Activated T-helper 1 cell treated with anti-CD3 and anti-CD28 coated beads, Interleukin-12 subunit alpha, Interleukin-12 subunit beta, Interleukin-2, Interleukin-4 antibody, amounts not matched to agents 30 ng/mL and 10 ng/mL and 1 ng/mL, durations not matched to agents 14 hours and 24 hours and 36 hours (primary cell): ENCODE measurements around the gene TSPAN17. TPM values are rescaled to one million over a fixed set of nuclear protein-coding genes. Genes with fewer than 3 reads are reported as not detected.
A peak's percentile ranks its signal among the peaks of the same experiment; 100 is the strongest.

Experiments used
- DNase-seq: peaks from one replicate; pipeline ENCODE4 v3.0.0; 2021; ENCODE audit warnings: low spot score
- H3K27ac Mint-ChIP-seq: one replicate; pipeline ENCODE4 v1.8.0; 2021; ENCODE audit warnings: mild to moderate bottlenecking, mixed read lengths
- H3K27me3 Mint-ChIP-seq: one replicate; pipeline ENCODE4 v1.8.0; 2022; ENCODE audit warnings: mild to moderate bottlenecking, moderate library complexity, mixed read lengths; ENCODE audit not compliant: insufficient read depth
- H3K36me3 Mint-ChIP-seq: one replicate; pipeline ENCODE4 v1.8.0; 2021; ENCODE audit warnings: low read depth, mixed read lengths
- H3K4me1 Mint-ChIP-seq: one replicate; pipeline ENCODE4 v1.8.0; 2021; ENCODE audit warnings: low read depth, mixed read lengths
- H3K4me3 Mint-ChIP-seq: one replicate; pipeline ENCODE4 v1.8.0; 2021; ENCODE audit warnings: mild to moderate bottlenecking, moderate library complexity, mixed read lengths
- H3K9me3 Mint-ChIP-seq: one replicate; pipeline ENCODE4 v1.8.0; 2021; ENCODE audit warnings: mixed read lengths
- intact Hi-C: fragments of 100-400 bp; cut with micrococcal nuclease; formaldehyde crosslinking; loops from one replicate; pipeline ENCODE4 v1.15.1; 2024
- total RNA-seq: library from RNA; stranded (reverse); gene quantifications from 2 replicates; pipeline ENCODE4 v1.2.3, GENCODE V29; 2022

Gene TSPAN17
- total RNA-seq, 1 donor from 2014 or later, result 34.1 TPM

DNA sequence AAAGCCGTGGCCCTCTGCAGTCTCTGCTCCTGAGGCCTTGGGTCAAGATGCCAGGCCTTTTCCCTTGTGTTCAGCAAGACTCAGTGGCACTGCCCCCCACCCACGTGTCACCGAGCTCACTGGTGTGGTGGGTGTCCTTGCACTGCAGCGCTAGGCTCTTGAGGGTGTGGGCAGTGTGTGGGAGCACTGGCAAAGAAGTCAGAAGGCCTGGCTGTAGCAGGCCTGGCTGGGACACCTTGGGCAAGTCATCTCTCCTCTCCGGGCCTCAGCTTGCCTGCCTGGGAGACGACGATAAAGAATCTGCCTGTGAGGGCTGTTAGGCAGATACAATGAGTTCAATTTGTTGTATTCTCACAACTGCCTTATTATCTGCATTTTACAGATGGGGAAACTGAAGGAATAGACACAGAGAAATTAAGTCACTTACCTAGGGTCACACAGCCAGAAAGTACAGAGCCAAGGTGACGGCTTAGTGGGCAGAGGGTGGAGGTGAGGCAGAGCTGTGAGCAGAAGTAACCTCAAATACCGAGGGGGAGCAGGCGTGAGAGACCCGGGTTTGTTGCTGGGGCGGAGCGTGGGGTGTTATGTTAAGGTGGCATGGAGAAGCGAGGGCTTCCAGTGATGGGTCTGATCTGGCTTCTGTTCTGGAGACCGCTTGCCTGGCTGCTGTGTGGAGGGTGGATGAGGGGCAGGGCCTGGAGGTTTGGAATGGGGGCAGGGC, 1.4 kb downstream of the TSPAN17 start:
- peaks cover 21% of the 10 kb centered on the region for H3K36me3 Mint-ChIP-seq
- no peak for DNase-seq
- H3K9me3 Mint-ChIP-seq, result no peaks in the 10 kb centered on the region
- intact Hi-C loops, result loop anchor here (5.0 kb wide), 2 partner anchors 231 to 1504 kb away; partner anchors contain the start of genes CLTB and NHP2
- peak overlapping the region; percentile 86 for H3K4me3 Mint-ChIP-seq
- peaks cover 2% of the 10 kb centered on the region for H3K27me3 Mint-ChIP-seq
- H3K27ac Mint-ChIP-seq, result peak overlapping the region; percentile 65
- peaks cover 63% of the 10 kb centered on the region for H3K4me1 Mint-ChIP-seq

DNA sequence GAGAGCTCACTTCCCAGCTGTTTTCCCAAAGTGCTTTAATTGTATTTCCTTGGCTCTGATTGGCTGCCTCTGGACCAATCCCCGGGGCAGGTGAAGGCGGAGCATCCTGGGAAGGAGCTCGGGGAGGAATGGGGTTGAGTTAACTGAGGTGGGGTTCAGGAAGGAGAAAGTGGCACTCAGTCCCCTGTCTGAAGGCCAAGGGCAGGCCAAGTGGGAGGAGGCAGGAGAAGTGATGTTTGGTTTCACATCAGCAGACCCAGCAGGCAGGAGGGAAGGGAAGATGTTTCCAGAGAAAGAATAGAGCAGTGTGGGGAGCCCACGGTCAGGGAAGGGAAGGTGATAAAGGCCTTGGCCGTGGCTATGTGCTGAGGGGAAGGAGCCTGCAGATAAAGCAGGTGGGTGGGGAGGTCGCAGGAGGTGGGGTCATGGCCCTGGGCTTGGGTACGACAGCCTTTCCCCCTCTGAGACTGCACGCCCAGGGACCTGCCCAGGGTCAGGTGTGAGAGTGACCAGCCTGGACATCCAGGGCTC, 3.1 kb downstream of the TSPAN17 start:
- H3K4me1 Mint-ChIP-seq, result peaks cover 67% of the 10 kb centered on the region
- peaks cover 26% of the 10 kb centered on the region for H3K36me3 Mint-ChIP-seq
- H3K4me3 Mint-ChIP-seq, result no peak overlapping the region
- peaks cover 2% of the 10 kb centered on the region for H3K27me3 Mint-ChIP-seq
- no peak for DNase-seq
- H3K27ac Mint-ChIP-seq, result no peak overlapping the region
- intact Hi-C loops, result no loop called here
- H3K9me3 Mint-ChIP-seq, result no peaks in the 10 kb centered on the region

DNA sequence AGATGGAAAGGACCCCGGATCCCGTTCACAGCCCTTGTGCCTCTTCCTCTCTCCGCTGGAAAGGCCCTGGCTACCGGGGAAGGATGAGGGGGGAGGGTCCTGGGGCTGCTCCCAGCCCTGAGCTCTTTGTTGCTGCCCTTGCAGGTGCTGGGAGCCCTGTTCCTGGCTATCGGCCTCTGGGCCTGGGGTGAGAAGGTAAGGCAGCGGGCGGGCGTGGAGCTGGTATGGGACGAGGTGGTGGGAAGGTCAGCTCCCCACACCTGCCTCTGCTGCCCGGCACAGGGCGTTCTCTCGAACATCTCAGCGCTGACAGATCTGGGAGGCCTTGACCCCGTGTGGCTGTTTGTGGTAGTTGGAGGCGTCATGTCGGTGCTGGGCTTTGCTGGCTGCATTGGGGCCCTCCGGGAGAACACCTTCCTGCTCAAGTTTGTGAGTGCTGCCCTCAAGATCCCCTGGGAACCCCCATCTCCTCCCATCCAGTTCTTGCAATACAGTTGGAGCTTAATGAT, 4.2 kb downstream of the TSPAN17 start:
- no peaks in the 10 kb centered on the region for H3K9me3 Mint-ChIP-seq
- peaks cover 60% of the 10 kb centered on the region for H3K4me1 Mint-ChIP-seq
- peaks cover 29% of the 10 kb centered on the region for H3K36me3 Mint-ChIP-seq
- DNase-seq, result no peak
- H3K27ac Mint-ChIP-seq, result no peak overlapping the region
- no peak overlapping the region for H3K4me3 Mint-ChIP-seq
- intact Hi-C loops, result no loop called here
- H3K27me3 Mint-ChIP-seq, result peaks cover 2% of the 10 kb centered on the region

- no peaks in the 10 kb centered on the region for H3K9me3 Mint-ChIP-seq
- H3K36me3 Mint-ChIP-seq, result peaks cover 29% of the 10 kb centered on the region
- H3K27ac Mint-ChIP-seq, result no peak overlapping the region
- peaks cover 2% of the 10 kb centered on the region for H3K27me3 Mint-ChIP-seq
- intact Hi-C loops, result no loop called here
- DNase-seq, result no peak
- H3K4me3 Mint-ChIP-seq, result no peak overlapping the region
- H3K4me1 Mint-ChIP-seq, result peaks cover 54% of the 10 kb centered on the region
Observed at GRCh38 chr5:176652136-176652535, 4.9 kb downstream of the TSPAN17 start.

DNA sequence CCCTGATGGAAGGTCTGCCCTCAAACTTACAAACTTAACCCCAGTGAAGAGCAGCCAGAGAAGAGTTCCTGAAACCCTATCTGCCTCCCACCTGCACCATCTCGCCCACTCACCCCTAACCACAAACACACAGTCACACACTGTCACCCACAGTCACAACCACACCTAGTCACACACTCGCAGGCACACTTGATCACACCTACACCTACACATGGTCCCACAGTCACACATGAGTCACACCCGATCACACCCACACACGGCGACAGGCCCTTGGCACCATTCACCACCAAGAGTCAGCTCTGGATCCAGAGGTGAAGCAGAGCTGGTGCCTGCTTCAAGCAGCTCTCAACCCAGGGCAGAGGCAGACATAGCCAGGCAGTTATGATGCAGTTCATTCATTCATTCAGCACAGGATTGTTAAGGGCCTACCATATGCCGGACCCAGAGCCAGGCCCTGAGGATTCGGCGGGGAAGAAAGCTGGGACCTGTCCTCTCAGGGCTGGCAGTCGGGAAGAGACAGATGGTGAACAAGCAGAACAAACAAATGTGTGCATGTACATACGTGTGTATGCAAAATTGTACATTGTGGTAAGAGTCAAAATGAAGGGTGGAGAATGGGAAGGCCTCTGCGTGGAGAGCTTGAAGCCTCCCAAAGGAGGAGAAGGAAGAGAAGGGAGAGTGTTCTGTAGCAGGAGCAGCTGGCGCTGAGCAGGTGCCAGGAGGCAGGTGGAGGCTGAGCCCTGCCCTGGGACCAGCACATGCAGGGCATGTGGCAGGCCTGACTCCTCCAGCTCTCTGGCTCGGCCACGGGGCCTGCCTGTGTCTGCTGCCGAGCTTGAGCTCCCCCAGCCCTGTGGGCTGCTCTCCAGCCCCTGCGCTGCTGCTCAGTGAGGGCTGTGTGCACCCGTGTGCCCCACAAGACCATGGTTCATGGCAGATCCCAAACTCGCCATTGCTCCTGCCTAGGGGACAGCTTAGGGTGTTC, 6.4 kb downstream of the TSPAN17 start:
- intact Hi-C loops, result loop anchor here (1.0 kb wide), 1 partner anchor 248 kb away; no protein-coding TSS in a partner anchor
- Mint-ChIP-seq H3K4me3 (peak overlapping the region; percentile 50), H3K9me3 (no peaks in the 10 kb centered on the region), H3K27ac (peak overlapping the region; percentile 90), H3K4me1 (peaks cover 58% of the 10 kb centered on the region), H3K27me3 (peaks cover 2% of the 10 kb centered on the region), H3K36me3 (peaks cover 31% of the 10 kb centered on the region)
- DNase-seq, result peak; percentile 44

DNA sequence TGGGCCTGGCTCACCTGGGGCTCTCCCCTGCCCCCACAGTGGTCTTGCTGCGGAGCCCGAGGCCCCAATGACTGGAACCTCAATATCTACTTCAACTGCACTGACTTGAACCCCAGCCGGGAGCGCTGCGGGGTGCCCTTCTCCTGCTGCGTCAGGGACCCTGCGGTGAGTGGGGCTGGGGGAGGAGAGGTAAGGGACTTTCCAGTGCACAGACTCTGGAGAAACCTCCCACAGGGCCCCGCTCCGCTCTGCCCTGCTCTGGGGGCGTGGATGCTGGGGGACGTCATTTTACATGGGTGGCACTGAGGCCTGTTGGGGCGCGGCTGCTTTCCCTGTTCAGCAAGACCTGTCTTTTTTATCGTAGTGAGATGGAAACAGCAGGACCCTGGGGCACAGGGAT, 7.6 kb downstream of the TSPAN17 start:
- Mint-ChIP-seq H3K27ac (no peak overlapping the region), H3K27me3 (peaks cover 2% of the 10 kb centered on the region), H3K9me3 (no peaks in the 10 kb centered on the region), H3K4me3 (no peak overlapping the region), H3K4me1 (peaks cover 60% of the 10 kb centered on the region), H3K36me3 (peaks cover 27% of the 10 kb centered on the region)
- no peak for DNase-seq
- intact Hi-C loops, result no loop called here

- Mint-ChIP-seq H3K4me3 (no peak overlapping the region), H3K4me1 (peaks cover 57% of the 10 kb centered on the region), H3K9me3 (no peaks in the 10 kb centered on the region), H3K27me3 (peaks cover 2% of the 10 kb centered on the region), H3K36me3 (peaks cover 19% of the 10 kb centered on the region), H3K27ac (peak overlapping the region; percentile 15)
- DNase-seq, result no peak
- intact Hi-C loops, result no loop called here
Observed at GRCh38 chr5:176656467-176656990, 9.2 kb downstream of the TSPAN17 start.

DNA sequence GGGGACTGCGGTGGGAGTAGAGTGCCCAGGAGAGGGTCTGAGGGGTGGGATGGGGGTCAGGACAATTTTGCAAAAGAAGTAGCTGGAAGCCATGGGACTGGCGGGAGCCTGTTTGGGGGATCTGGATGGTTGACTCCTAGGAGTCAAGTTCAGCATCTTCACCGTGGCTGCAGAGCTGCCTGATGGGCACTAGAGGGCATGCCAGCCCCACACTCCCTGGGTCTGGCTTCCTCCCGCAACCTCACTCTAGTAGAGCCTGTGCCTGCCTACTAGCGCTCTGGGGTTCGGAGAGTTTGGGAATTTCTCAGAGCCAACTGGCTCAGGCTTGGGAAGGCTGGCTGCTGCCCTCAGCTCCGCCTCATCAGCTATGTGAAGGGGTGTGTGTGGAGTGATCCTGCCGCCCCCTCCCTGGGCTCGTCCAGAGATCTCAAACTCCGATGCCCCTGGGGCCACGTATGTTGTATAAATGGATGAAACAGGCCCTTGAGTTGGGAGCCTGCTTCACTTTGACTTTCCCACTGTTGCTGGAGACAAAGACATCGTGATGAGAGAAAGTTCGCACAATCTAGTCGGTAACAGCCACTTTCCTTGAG, 10.8 kb downstream of the TSPAN17 start:
- Mint-ChIP-seq H3K27ac (no peak overlapping the region), H3K9me3 (no peaks in the 10 kb centered on the region), H3K4me3 (peak overlapping the region; percentile 54), H3K4me1 (peaks cover 41% of the 10 kb centered on the region), H3K27me3 (peaks cover 2% of the 10 kb centered on the region), H3K36me3 (peaks cover 17% of the 10 kb centered on the region)
- intact Hi-C loops, result loop anchor here (1.0 to 2.0 kb wide), 3 partner anchors 301 to 454 kb away; partner anchors contain the start of gene ZNF346
- peak; percentile 53 for DNase-seq

GRCh38 chr5:176658817-176659511, 11.7 kb downstream of the TSPAN17 start:
- Mint-ChIP-seq H3K4me3 (peak overlapping the region; percentile 24), H3K27me3 (peaks cover 3% of the 10 kb centered on the region), H3K9me3 (no peaks in the 10 kb centered on the region), H3K4me1 (peaks cover 32% of the 10 kb centered on the region), H3K36me3 (peaks cover 9% of the 10 kb centered on the region), H3K27ac (no peak overlapping the region)
- DNase-seq, result peak; percentile 36
- intact Hi-C loops, result loop anchor here (1.0 to 2.0 kb wide), 3 partner anchors 300 to 453 kb away; partner anchors contain the start of gene ZNF346

GRCh38 chr5:176659512-176659839, 12.2 kb downstream of the TSPAN17 start:
- peaks cover 9% of the 10 kb centered on the region for H3K36me3 Mint-ChIP-seq
- peaks cover 8% of the 10 kb centered on the region for H3K27me3 Mint-ChIP-seq
- intact Hi-C loops, result loop anchor here (2.0 kb wide), 2 partner anchors 299 to 363 kb away; partner anchors contain the start of gene ZNF346
- H3K4me1 Mint-ChIP-seq, result peaks cover 32% of the 10 kb centered on the region
- no peak for DNase-seq
- no peaks in the 10 kb centered on the region for H3K9me3 Mint-ChIP-seq
- H3K27ac Mint-ChIP-seq, result no peak overlapping the region
- H3K4me3 Mint-ChIP-seq, result no peak overlapping the region

- intact Hi-C loops, result loop anchor here (2.0 to 5.0 kb wide), 3 partner anchors 82 to 363 kb away; partner anchors contain the start of gene ZNF346
- peaks cover 8% of the 10 kb centered on the region for H3K27me3 Mint-ChIP-seq
- no peak overlapping the region for H3K27ac Mint-ChIP-seq
- H3K9me3 Mint-ChIP-seq, result no peaks in the 10 kb centered on the region
- DNase-seq, result no peak
- H3K4me1 Mint-ChIP-seq, result peaks cover 32% of the 10 kb centered on the region
- H3K36me3 Mint-ChIP-seq, result peaks cover 9% of the 10 kb centered on the region
- H3K4me3 Mint-ChIP-seq, result no peak overlapping the region
Observed at GRCh38 chr5:176659860-176660461, 12.7 kb downstream of the TSPAN17 start.
